HG02610 (cell line): ENCODE data around the gene DND1.
"Not testable (repeated sequence)": the region's sequence is repeated elsewhere in the genome, so short reads cannot be mapped to it uniquely, and the experiment has no call there.

Experiments
- ATAC-seq: cut with Tn5 transposase; IDR thresholded peaks from one replicate; pipeline ENCODE4 v1.9.1; 2021; ENCODE audit warnings: mild to moderate bottlenecking, moderate library complexity; ENCODE audit not compliant: unreplicated experiment

DND1 gene

GRCh38 chr5:140673187-140673976 is at the start of gene DND1:
DND1 (minus strand) TSS chr5:140673576; CDS start chr5:140673542, 34 bp downstream.
- ATAC-seq, result no peak

DNA sequence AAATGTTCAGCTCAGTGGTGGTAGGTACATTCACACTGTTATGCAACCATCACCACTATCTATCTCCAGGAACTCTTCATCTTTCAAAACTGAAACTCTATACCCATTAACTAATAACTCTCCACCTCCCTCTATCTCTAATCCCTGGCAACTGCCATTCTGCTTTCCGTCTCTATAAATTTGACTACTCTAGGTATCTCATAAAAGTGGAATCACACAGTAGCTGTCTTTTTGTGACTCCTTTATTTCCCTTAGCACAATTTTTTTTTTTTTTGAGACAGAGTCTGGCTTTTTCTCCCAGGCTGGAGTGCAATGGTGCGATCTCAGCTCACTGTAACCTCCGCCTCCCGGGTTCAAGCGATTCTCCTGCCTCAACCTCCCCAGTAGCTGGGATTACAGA is 48.0 kb upstream of the DND1 start:
- ATAC-seq, result not testable (repeated sequence)

GRCh38 chr5:140720738-140721137 is 47.4 kb upstream of the DND1 start:
- ATAC-seq, result not testable (repeated sequence)

GRCh38 chr5:140718266-140718592 is 44.9 kb upstream of the DND1 start:
- no peak for ATAC-seq

GRCh38 chr5:140716238-140716637 is 42.9 kb upstream of the DND1 start:
- not testable (repeated sequence) for ATAC-seq

DNA sequence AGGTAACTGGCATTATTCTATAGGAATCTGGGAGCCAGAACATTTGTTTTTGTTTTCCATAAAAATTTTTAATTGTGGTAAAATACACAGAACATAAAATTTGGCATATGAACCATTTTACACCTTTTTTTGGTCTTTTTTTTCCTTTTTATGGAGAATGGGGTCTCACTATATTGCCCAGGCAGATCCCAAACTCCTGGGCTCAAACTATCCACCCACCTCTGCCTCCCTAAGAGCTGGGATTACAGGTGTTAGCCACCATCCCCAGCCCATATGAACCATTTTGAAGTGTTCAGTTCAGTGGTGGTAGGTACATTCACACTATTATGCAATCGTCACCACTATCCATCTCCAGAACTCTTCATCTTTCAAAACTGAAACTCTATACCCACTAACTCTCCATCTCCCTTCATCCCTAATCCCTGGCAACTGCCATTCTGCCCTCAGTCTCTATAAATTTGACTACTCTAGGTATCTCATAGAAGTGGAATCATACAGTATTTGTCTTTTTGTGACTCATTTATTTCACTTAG is 40.3 kb upstream of the DND1 start:
- no peak for ATAC-seq

DNA sequence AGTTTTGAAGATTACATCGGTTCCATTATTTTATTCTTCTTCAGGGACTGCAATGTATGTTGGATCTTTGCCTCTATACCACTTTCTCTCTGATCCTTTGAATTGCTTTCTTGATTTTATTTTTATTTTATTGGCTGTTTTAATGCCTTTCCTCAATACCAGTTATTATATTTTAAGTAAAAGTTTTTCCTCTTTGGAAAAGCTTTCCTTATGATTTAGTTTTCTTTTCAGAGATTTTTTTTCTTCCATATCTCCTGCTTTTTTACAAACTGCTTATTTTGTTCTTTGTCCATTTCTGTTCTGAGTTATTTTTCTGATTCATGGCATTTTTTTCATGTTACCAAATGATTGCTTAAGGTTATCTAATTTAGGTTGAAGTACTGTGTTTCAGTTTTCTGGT is 38.4 kb upstream of the DND1 start:
- ATAC-seq, result no peak

DNA sequence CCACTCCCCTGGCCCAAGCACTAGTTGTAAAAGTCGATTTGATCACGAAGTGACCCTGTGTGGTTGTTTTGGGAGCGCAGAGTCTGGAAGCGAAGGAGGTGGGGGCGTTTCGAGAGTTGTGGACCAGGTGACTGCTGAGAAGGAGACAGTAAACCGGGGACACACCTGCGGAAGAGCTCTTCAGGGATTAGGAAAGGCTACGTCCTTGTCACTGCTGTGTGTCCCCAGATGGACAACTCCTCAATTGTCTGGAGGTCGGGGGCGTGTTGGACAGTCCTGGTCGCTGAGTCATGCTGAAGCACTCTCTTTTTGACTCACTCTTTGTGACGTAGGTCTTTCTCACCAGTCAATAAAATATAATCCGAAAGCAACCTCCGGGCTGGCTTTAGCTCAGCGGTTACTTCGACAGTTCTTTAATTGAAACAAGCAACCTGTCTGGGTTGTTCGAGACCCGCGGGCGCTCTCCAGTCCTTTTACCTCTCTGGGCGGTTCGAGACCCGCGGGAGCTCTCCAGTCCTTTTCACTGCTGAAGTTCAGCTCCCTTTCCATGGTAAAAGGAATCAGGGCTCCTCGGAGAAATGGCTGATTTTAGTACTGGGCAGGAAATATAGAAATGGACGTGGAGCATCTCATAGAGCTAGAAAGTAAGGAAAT is 37.6 kb upstream of the DND1 start:
- ATAC-seq, result peak; percentile 89

- not testable (repeated sequence) for ATAC-seq
Observed at GRCh38 chr5:140708787-140709186, 35.4 kb upstream of the DND1 start.

GRCh38 chr5:140707812-140708211 is 34.4 kb upstream of the DND1 start:
- ATAC-seq, result no peak

DNA sequence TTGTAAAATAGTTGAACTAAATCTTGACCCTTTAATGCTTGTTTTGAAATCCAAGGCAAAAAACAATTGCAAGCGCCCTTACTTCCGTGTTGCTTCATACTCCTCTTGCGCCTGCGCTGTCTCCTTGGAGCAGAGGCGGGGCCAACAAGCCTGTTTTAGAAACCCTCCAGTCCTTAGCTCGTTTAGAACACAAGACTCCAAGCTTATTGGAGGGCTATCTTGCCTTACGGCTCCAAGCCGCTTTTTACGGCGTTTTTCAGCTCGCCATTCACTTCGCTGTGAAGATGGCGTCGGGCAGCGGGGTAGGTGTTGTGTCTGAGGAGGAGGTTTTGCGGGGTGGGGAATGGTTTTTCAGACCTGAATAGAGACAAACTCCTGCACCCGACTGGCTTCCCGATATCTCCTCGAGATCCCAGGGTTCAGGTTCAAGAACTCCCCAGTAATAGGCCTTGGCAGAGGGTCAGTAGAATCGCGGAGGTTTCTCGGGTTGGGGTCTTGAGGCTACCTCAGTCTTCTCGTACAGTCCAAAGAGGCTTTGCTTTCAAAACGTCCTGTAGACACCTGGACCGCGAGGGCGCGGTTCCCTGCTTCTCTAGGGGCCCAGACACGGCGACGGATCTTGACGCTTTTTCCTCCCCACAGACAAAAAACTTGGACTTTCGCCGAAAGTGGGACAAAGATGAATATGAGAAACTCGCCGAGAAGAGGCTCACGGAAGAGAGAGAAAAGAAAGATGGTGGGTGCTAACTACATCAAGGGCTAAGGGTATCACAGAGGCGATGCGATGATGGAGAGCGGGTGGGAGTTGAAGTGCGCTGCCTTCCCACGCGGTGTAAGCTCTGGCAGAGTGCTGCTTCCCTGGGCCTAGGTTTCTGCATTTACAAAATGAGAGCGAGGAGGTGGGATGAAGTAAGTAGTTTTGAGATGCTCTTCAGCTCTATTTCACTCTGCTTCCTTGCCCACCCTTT is 27.1 kb upstream of the DND1 start, which contains the start of gene ZMAT2:
Gene ZMAT2, plus strand, starts transcription at position 271 of the 968 bp plus-strand sequence. Its CDS starts 14 bp downstream, at position 285.
- peak; percentile 97 for ATAC-seq

- no peak for ATAC-seq
Observed at GRCh38 chr5:140696891-140697492, 23.6 kb upstream of the DND1 start.

- no peak for ATAC-seq
Observed at GRCh38 chr5:140694276-140694675, 20.9 kb upstream of the DND1 start.

- ATAC-seq, result peak; percentile 97
Observed at GRCh38 chr5:140690941-140691924, 17.9 kb upstream of the DND1 start, which contains the start of the genes HARS1 and HARS2. HARS1 (minus strand) TSS chr5:140691370; CDS start chr5:140691304, 66 bp downstream. HARS2 (plus strand) TSS chr5:140691455; CDS start chr5:140691649, 194 bp downstream.

- ATAC-seq, result peak; percentile 1
Observed at GRCh38 chr5:140690376-140690932, 17.1 kb upstream of the DND1 start.

- no peak for ATAC-seq
Observed at GRCh38 chr5:140678993-140679392, 5.6 kb upstream of the DND1 start.

DNA sequence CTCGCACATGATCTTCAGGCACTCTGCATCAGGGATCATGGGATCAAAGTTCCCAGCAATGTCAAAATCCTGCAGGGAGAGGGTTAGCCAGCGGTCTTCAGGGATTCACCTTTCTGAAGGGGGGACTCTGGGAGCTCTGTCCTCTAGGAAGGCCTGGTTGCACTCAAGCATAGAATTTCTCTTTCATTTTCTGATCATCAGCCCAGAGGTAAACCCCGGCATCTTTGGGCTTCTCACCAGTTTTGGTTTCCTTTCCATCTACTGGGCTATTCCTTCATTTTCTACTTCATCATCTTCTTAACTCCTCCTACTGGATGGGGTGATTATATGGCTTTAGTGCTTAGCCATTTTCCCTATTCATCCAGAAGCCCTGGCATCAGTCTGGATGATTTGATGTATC is 4.6 kb upstream of the DND1 start:
- peak; percentile 80 for ATAC-seq

GRCh38 chr5:140674629-140675028 is 1.3 kb upstream of the DND1 start:
- ATAC-seq, result no peak

DNA sequence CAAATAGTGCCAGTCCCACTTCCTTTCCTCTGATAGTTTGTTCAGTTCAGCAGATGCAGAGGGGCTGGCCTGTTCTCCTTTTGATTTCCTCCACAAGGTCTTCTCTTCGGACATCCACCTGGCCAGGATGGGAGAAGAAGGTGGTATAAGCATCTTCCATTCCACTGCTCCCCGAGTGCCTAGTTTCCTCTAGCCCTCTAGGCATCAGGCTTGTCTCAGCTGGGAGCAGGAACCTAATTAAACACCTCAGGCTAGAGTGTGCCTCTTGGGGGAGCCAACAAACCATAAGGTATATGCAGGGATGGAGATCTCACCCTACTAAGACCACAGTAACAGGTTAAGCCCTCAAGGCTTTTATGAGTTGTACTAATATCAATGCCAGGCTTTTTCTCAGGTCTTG is 835 bp upstream of the DND1 start:
- ATAC-seq, result no peak
